B cell (primary cell): ENCODE data around the gene RILPL2. TPM values are rescaled to one million over a fixed set of nuclear protein-coding genes. Genes with fewer than 3 reads are reported as not detected.

Experiments used
- ATAC-seq: fragments of 200-7000 bp; cut with Tn5 transposase; one replicate; pipeline ENCODE4 v1.10.0; 2021; ENCODE audit warnings: low read depth, mild to moderate bottlenecking, moderate number of reproducible peaks, moderate library complexity
- CTCF ChIA-PET: fragments of 350-600 bp; sonication (Branson Sonifier 250); formaldehyde crosslinking; loops from one replicate; lab custom pipeline; 2021; ENCODE audit warnings: antibody characterized with exemption, inconsistent platforms; lab: Charles Lee
- POLR2A ChIA-PET: fragments of 350-600 bp; sonication (Branson Sonifier 250); formaldehyde crosslinking; loops from one replicate; lab custom pipeline; 2021; ENCODE audit warnings: antibody characterized with exemption; lab: Charles Lee
- DNase-seq: peaks from one replicate; pipeline ENCODE4 v3.0.0; 2013
- H2AFZ ChIP-seq: 2 replicates; pipeline ENCODE4 v1.6.1; 2012; ENCODE audit warnings: mild to moderate bottlenecking, low read depth, low read length; ENCODE audit not compliant: insufficient read depth, poor library complexity, severe bottlenecking
- H3K27ac ChIP-seq, 2 donors: 1 replicate in 1 of 2; 2 replicates in 1 of 2; pipeline ENCODE4 v1.5.1; 2012 to 2013; ENCODE audit warnings: low read length in 2 of 2, mild to moderate bottlenecking in 2 of 2, moderate library complexity in 1 of 2
- H3K27me3 ChIP-seq, 4 experiments: fragments of 200-600 bp in 1 of 4; sonication (generic) in 1 of 4; replicated peaks in 1 of 4; 1 replicate in 2 of 4; 2 replicates in 2 of 4; pipeline versions ENCODE4 v1.6.1 to v1.7.0; 2013 to 2016; ENCODE audit warnings: low read length in 3 of 4, mild to moderate bottlenecking in 2 of 4, mixed read lengths in 1 of 4, moderate library complexity in 1 of 4; ENCODE audit not compliant: insufficient read depth in 4 of 4, control insufficient read depth in 3 of 4; ENCODE audit errors: control extremely low read depth in 1 of 4
- H3K36me3 ChIP-seq, 2 experiments: replicated peaks in 1 of 2; 1 replicate in 1 of 2; 2 replicates in 1 of 2; pipeline versions ENCODE4 v1.6.1 to v1.7.1; 2013; ENCODE audit warnings: low read length in 1 of 2; ENCODE audit not compliant: insufficient read depth in 2 of 2, control insufficient read depth in 1 of 2; ENCODE audit errors: control extremely low read depth in 1 of 2, extremely low read depth in 1 of 2
- H3K4me1 ChIP-seq, 2 donors: fragments of 200-600 bp in 1 of 2; sonication (generic) in 1 of 2; 1 replicate in 1 of 2; 2 replicates in 1 of 2; pipeline versions ENCODE4 v1.5.1 to v1.6.1; 2013 to 2017; ENCODE audit warnings: low read length in 2 of 2; ENCODE audit not compliant: control insufficient read depth in 2 of 2, insufficient read depth in 2 of 2
- H3K4me2 ChIP-seq: replicated peaks from 2 replicates; pipeline ENCODE3; 2012; ENCODE audit warnings: mild to moderate bottlenecking, low read depth, low read length; ENCODE audit not compliant: poor library complexity, severe bottlenecking
- H3K4me3 ChIP-seq, 5 experiments: fragments of 200-600 bp in 1 of 5; sonication (generic) in 1 of 5; 1 replicate in 3 of 5; 2 replicates in 2 of 5; pipeline versions ENCODE4 v1.5.1 to v1.7.0; 2011 to 2016; ENCODE audit warnings: low read length in 4 of 5, mild to moderate bottlenecking in 4 of 5, low read depth in 2 of 5, control low read depth in 1 of 5, moderate library complexity in 1 of 5; ENCODE audit not compliant: insufficient read depth in 1 of 5; ENCODE audit errors: control extremely low read depth in 1 of 5, extremely low read depth in 1 of 5
- H3K79me2 ChIP-seq: fragments of 200-600 bp; sonication (generic); one replicate; pipeline ENCODE4 v1.6.0; 2016; ENCODE audit warnings: low read length; ENCODE audit not compliant: control insufficient read depth, insufficient read depth
- H3K9ac ChIP-seq: fragments of 200-600 bp; sonication (generic); 2 replicates; pipeline ENCODE4 v1.6.1; 2017; ENCODE audit warnings: mild to moderate bottlenecking, low read length, moderate library complexity
- H3K9me3 ChIP-seq, 3 donors: one replicate each; pipeline versions ENCODE4 v1.6.1 to v1.7.1; 2013; ENCODE audit warnings: low read length in 2 of 3; ENCODE audit not compliant: control insufficient read depth in 2 of 3, insufficient read depth in 1 of 3; ENCODE audit errors: control extremely low read depth in 1 of 3
- H4K20me1 ChIP-seq: 2 replicates; pipeline ENCODE4 v1.6.0; 2012; ENCODE audit warnings: mild to moderate bottlenecking, low read length; ENCODE audit not compliant: insufficient read depth, control insufficient read depth, poor library complexity, severe bottlenecking
- H3K27ac Mint-ChIP-seq: one replicate; pipeline ENCODE4 v1.8.0; 2021; ENCODE audit warnings: mixed read lengths
- H3K27me3 Mint-ChIP-seq: one replicate; pipeline ENCODE4 v1.8.0; 2021; ENCODE audit warnings: mixed read lengths
- H3K4me1 Mint-ChIP-seq: one replicate; pipeline ENCODE4 v1.8.0; 2021; ENCODE audit warnings: mixed read lengths
- H3K4me3 Mint-ChIP-seq: one replicate; pipeline ENCODE4 v1.8.0; 2021; ENCODE audit warnings: mixed read lengths
- H3K9me3 Mint-ChIP-seq: one replicate; pipeline ENCODE4 v1.8.0; 2022; ENCODE audit warnings: mixed read lengths; ENCODE audit not compliant: insufficient read depth
- EZH2 ChIP-seq: IDR thresholded peaks from 2 replicates; pipeline ENCODE4 v1.6.1; 2012; ENCODE audit warnings: borderline replicate concordance, low read depth, mild to moderate bottlenecking, moderate library complexity, low read length; ENCODE audit not compliant: insufficient read depth, poor library complexity, severe bottlenecking
- WGBS: methylation state at CpG from one replicate; pipeline ENCODE4 v1.1.5; 2013; ENCODE audit warnings: missing lambda C conversion rate; ENCODE audit not compliant: insufficient coverage; 5-methylcytosine and 5-hydroxymethylcytosine counted together
- intact Hi-C: fragments of 100-400 bp; cut with micrococcal nuclease; formaldehyde crosslinking; loops from one replicate; pipeline ENCODE4 v1.10.0; 2022
- polyA plus RNA-seq: library from polyadenylated mRNA; depleted of rRNA; stranded (reverse); fragments of >200 nt; gene quantifications from 2 replicates; pipeline ENCODE4 v1.2.3, GENCODE V29; 2012
- total RNA-seq, 2 donors: library from RNA; stranded (reverse); fragments of 120-200 nt in 1 of 2; gene quantifications; 1 replicate in 1 of 2; 2 replicates in 1 of 2; pipeline versions ENCODE4 v1.2.3 to v1.2.4, GENCODE V29; 2013 to 2022
- TF ChIP-seq, protein P1 (sequence below): fragments of 200-600 bp; IDR thresholded peaks from one replicate; pipeline ENCODE4 v1.8.0; 2022; ENCODE audit warnings: antibody characterized with exemption, mild to moderate bottlenecking

Gene RILPL2
- total and polyA plus RNA-seq, 2 donors (not counting 1 experiment from before 2014, with no cell fraction given): 4.0 to 12.6 TPM

DNA sequence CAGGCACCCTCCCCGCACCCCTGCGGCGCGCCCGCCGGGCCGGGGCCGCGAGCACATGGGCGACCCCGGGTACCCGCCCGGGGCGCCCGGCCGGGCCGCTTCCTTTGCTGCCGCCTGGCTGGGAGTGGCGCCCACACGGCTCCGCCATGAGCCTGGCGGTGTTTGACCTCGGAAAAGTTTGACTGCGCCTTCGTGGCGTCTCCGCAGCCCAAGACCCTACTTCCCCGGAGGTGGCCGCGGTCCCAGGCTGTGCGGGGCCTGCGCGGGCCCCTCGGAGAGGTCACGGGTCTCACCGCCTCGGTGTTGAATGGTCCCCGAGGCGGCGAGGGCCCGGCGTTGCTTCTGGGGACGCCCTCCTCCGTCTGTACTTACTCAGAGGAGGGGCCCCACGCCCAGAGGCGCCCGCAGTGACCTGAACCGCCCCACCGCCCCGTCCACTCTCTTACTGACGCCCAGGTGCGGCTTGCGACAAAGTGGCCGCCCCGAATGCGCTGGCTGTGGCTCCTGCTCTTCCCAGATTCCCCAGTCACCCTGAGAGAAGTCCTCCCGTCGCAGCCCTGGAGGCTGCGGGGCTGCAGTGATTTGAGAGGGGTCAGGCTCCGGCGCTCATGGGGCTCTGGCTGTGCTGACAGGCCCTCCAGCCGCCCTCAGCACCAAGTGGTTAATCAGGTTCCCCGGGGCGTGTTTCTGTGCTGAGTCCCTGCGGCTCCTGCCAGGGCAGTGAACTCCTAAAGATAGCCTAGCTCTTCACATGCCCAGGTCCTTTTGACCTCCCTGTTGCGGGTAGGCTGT, 46.7 kb downstream of the RILPL2 start:
- ATAC-seq: peak; percentile 11
- Histone ChIP-seq H3K36me3 (peaks cover 3 to 27% of the 10 kb centered on the region in 2 experiments), H3K4me3 (peak overlapping the region; percentile 38 to 65 (median 59)), H3K79me2 (peaks cover 52% of the 10 kb centered on the region), H3K27me3 (no peaks in the 10 kb centered on the region), H3K4me1 (peaks cover 19 to 28% of the 10 kb centered on the region in 2 donors), H3K9me3 (no peaks in the 10 kb centered on the region), H4K20me1 (peaks cover 6% of the 10 kb centered on the region), H3K9ac (peak overlapping the region; percentile 67), H3K27ac (peak overlapping the region in 1 of 2 donors; percentile 55), H2AFZ (peak overlapping the region; percentile 81), H3K4me2 (peak overlapping the region; percentile 94)
- Mint-ChIP-seq H3K4me1 (peaks cover 26% of the 10 kb centered on the region), H3K27ac (peak overlapping the region; percentile 90), H3K27me3 (no peaks in the 10 kb centered on the region), H3K4me3 (peak overlapping the region; percentile 90), H3K9me3 (no peaks in the 10 kb centered on the region)
- WGBS: 14% methylated on average over 66 of the region's 66 CpGs
- DNase-seq: peak; percentile 62
- no peak for TF ChIP-seq EZH2
- TF ChIP-seq, protein P1, sequence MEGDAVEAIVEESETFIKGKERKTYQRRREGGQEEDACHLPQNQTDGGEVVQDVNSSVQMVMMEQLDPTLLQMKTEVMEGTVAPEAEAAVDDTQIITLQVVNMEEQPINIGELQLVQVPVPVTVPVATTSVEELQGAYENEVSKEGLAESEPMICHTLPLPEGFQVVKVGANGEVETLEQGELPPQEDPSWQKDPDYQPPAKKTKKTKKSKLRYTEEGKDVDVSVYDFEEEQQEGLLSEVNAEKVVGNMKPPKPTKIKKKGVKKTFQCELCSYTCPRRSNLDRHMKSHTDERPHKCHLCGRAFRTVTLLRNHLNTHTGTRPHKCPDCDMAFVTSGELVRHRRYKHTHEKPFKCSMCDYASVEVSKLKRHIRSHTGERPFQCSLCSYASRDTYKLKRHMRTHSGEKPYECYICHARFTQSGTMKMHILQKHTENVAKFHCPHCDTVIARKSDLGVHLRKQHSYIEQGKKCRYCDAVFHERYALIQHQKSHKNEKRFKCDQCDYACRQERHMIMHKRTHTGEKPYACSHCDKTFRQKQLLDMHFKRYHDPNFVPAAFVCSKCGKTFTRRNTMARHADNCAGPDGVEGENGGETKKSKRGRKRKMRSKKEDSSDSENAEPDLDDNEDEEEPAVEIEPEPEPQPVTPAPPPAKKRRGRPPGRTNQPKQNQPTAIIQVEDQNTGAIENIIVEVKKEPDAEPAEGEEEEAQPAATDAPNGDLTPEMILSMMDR: no peak
- CTCF ChIA-PET: interaction anchor here (0.9 kb wide), 1 partner anchor 19 kb away, joined by 3 read pairs; no protein-coding TSS in a partner anchor
- intact Hi-C loops: loop anchor here (2.0 to 5.0 kb wide), 2 partner anchors 79 to 213 kb away; partner anchors contain the start of gene DDX55
- POLR2A ChIA-PET: no interaction called here
